Stimulated activated CD8-positive, alpha-beta memory T cell treated with anti-CD3 and anti-CD28 coated beads, Interleukin-15, amount 100 ng/mL, for 4 hours (primary cell): Measurements from ENCODE around the gene CST6.

ENCODE experiments used
- DNase-seq, 2 donors: peaks; one replicate each; pipeline ENCODE4 v3.0.0-alpha.2; 2020; ENCODE audit warnings: low read depth in 2 of 2

Gene CST6

DNA sequence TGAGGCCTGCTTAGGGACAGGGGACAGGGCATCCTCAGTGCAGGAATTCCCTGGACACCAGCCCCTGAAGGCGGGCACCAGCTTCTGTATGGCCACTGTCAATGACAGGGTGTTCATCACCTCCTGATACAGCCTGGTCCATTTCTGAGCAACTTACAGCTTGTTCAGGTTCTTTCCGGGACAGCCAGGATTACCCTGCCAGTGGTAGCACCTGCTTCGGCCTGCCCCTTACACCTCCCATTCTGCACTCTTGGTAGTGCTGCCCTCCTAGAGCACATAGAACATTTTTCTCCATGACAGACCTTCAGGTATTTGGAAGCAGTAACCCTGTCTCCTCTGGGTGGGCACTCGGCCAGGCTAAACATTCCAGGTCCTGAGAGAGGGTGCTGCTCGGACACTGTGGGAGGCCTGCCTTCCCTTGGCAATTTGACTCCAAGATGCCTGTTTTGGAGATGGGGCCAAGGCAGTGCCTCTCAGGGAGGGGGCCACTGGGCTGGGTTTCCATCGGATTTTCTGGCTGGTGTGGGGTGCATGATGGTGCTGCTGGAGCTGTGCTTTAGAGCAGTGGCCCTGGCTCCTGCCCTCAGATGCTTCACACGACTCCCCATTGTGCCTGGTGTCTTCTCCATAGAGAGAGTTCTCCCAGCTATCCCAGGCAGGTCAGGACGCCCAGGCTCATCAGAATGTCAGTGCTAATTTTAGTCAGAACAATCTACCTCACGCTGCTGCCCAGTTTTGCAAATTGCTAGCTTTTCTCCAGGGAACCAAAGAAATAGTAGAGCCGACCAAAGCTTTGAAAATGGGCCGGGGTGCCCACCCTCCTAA lies 35.9 kb downstream of the CST6 start:
- DNase-seq = no peak

DNA sequence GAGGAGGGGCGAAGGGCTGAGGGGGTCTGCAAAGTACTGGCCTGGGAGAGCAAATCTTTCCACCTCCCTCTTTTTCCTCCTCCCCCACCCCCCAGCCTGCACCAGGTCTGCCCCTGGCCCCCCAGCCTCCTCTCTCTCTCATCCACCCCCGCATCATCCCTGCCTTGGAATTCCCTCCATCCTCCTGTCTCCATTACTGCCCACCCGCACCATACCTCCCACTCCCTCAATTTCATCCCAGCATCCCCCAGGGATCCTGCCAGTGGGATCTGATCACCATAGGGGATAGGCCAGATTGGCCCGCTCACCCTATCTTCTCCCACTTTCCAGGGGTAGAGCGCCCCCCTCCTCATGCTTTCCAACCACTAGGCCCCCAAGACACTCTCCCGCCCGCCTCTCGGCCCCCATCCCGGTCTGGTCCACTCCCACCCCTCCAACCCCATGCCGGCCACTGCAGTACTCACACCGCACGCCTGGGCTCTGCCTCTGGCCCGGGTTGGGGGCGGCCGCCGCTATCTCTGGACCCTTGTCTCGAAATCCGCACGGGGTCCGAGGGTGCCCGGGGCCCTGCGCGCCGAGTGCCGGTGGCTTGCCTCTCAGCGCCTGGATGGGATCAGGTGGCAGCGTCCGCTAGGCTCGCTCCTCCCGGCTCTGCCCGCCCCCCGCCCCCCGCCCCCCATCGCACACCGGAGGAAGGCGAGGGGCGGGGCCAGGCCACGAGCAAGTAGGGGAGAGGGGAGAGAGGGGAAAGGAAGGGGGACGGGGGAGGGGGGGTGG lies 36.9 kb downstream of the CST6 start, which contains the start of gene GAL3ST3:
Gene GAL3ST3, minus strand, starts transcription at position 615 of the 777 bp plus-strand sequence. CDS start 3,746 bp downstream, outside the sequence.
- no peak for DNase-seq

DNA sequence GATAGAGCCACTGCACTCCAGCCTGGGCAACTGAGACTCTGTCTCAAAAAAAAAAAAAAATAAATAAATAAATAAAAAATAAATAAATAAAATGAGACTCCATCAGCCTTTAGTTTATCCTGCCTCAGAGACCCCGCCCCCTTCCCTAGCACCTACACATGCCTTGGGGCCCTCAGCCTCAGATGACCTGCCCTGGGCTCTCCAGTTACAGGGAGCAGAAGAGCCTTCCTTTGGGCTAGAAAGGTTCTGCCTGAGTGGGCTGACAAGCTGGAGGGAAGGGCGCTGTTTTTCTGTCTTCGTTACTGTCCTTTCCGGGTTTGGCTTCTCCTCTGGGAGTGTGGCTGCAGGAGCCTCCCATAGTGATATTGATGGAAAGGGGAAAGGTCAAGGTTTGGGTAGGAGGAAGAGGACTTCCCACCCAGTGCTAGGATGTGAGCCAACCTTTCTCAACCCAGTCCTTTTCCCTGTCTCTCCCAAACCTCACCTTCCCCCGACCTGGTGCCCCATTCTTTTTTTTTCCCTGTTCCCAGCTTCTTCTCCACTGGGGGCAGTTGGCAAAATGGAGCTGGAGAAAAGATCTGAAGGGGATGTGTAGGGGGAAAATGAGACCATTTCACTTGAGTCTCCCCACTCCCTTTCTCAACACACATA lies 38.9 kb downstream of the CST6 start:
- DNase-seq = no peak

DNA sequence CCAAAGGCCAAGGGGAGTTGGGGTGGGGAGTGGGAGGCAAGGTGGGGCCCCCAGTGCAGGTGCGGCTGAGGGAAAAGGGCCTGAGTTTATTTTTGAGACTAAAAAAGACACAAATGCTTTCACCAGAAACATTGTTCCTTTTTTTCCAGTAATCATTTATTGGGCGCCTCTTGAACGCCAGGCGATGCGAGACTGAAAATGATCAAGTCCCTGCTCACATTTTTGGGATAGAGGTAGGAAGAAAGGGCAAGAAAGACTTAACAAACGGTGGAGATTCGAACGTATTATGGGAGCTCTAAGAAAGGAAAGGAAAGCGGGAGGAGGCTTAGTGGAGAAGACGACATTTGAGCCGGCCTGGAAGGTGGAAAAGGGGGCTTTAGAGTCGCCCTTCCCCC lies 39.6 kb downstream of the CST6 start:
- DNase-seq = no peak

DNA sequence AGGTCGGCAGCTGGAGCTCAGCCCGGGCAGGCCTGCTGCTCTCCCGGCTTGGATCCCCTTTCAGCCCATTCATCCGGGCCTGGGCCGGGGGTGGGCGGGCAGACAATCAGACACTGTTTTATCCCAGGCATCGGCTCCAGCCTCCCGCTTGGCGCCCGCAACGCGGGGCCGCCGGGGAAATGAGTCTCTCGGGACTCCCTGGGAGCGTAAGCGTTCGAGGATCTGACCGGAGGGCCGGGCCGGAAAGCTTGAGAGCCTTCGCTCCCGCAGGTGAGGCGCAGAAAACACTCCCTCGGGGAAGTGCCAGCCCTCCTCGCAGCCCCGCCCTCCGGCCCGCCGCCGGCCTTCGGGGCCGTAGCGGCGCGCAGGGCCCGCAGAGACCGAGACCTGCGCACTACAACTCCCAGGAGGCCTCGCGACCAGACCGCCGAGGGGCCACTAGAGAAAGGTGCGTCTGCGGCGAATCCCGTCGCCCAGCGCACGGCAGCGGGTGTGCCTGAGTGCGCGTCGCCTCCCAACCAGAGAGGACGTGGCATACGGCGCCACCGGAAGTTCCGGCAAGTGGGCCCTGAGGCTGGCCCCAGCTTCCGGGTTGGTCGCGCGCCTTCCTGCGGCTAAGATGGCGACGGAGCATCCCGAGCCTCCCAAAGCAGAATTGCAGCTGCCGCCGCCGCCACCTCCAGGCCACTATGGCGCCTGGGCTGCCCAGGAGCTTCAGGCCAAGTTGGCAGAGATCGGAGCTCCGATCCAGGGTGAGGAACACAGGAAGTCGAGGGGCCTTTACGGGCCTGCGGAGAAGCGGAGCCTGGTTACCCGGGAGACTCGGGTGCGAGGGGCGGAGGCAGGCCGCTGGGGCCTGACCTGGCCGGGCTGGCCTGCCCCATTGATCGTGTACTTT lies 40.2 kb downstream of the CST6 start, which contains the start of gene SF3B2:
Gene SF3B2, plus strand, starts transcription at position 599 of the 898 bp plus-strand sequence. Its CDS starts 21 bp downstream, at position 620.
- peak; percentile 92 to 94 for DNase-seq

DNA sequence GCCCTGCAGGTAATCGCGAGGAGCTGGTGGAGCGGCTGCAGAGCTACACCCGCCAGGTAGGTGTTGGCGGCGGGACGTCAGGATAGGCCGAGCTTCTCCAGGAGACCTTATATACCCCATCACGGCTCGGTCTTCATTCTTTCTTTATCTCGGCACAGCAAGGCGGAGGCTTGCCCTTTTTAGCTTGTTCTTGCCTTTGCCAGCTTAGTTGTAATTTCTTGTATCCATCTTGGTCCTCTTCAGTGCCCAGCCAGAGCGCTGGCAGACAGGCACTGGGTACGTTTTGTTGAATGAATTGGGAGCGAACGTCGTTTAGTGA lies 40.8 kb downstream of the CST6 start:
- no peak for DNase-seq

DNA sequence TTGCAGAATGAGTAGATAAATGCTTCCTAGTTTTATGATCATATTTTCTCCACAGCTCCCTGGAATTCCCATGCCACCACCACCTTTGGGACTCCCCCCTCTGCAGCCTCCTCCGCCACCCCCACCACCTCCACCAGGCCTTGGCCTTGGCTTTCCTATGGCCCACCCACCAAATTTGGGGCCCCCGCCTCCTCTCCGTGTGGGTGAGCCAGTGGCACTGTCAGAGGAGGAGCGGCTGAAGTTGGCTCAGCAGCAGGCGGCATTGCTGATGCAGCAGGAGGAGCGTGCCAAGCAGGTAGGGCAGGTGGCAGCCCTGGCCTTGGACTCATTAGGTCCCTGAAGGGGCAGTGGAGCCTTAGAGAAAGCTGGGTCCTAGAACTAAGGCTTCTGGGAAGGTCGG lies 43.2 kb downstream of the CST6 start:
- DNase-seq = no peak

DNA sequence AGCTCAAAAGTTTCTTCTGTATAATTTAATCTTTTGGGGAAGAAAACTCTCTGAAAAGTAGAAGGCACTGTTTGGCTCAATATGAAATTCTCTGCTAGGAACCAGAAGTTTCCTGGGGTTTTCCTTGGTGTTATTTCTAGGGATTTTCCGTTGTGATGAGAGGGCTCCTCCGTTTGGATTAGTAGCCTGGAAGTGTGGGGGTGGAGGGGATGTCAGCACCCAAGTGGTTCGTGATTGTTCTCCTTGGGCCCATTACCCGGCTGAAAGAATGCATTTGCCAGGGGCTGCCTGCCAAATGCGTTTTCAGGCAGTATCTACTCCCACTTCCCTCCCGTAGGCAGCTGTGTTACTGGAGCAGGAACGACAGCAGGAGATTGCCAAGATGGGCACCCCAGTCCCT lies 44.7 kb downstream of the CST6 start:
- DNase-seq = no peak

DNA sequence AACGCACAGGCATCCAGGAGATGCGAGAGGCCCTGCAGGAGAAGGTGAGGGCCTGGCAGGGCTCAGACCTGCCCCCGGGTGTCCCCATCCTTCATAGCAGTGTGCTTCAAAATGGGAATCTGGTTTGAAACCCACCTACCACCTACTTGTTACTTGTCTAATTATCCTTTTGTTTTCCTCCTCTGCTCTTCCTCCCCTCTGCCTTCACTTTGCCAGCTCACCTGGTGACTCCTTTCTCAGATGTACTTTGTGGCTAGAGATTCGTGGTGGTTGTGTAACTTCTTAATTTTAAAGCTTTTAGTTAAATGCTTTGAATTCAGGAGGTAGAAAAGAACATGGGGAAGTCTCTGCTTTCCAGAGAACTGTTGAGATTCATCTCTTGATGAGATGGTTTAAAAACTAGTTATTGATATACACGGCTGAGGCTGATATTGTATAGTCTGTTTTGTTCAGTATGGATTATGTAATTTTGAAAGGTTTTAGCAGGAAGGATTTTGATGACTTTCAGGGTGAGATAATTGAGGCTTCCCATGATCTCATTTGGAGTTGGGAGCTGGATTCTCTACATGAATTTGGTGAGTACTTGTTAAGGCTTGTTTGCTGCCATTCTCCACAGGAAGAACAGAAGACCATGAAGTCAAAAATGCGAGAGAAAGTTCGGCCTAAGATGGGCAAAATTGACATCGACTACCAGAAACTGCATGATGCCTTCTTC lies 48.3 kb downstream of the CST6 start:
- DNase-seq = no peak

DNA sequence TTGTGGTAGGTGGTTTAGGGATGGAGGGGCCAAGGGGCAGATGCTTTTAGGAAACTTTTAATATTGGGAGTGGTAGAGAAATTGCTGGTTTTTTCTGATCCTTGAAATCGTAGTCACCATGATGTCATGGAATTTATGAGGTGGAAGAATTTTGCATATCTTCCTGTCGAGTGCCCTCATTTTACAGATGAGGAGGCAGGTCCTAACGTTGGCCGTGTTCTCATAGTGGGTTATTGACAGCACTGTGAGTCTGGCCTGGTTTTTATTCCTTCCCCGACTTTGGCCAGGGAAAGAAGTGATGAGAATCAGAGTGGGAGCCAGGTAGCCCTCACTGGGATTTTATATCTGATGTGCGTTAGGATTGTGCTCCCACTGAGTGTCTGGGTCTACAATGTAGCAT lies 49.5 kb downstream of the CST6 start:
- DNase-seq = no peak

DNA sequence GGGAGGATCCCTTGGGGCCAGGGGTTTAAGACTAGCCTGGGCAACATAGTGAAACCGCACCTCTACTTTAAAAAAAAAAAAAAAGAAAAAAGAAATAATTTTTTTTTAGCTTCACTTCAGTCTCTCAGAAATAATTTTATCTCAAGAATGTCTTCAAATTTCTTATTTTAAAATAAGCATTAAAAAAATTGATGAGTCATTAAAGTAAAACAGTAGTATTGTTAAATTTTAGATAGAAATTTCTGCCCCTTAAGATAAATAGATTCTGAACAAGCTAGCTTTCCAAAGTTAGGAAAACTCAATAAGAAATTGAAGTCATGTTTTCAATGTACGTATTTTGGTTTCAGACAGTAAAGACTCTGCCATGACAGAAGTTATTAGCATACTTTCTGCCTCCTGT lies 50.6 kb downstream of the CST6 start:
- DNase-seq = no peak
